ENCODE measurements around the gene MORN1.

DNA sequence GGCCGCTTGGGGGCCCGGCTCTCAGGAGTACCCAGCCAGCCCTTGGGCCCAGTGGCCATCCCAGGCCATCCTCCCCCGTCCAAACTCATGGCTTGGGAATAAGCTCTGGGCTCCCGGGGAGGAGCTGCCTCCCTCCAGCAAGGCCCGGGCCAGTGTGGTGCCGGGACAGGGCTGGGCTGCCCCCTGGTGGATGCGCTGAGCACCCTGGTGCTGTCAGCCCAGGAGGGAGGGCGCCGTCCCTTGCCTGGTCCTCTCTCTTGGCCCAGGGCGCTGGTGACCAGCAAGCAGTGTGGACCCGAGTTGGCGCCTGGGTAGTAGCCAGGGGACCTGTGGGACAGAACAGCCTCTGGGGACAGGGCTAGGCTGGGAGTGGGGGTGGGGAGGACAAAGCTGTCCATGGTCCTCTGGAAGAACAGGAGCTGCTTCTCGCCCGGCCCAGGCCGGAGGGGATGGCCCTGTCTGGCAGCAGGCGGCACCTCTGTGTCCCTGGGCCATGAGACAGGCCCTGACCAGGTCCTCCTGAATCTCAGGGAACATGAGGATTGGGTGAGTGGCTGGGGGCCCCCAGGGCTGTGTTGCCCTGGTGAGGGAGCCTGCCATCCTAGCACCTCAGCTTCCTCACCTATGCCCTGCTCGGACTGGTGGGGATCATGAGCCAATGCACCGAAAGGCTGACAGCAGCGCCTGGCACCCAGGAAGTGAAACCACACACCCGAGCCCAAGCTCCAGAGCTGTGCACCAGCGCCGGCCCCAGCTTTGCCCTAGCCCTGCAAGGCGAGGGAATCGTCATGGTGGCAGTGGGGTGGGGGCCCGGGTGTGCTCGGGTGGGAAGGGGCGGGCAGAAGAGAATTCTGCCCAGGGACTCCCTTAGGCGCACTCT lies 9.4 kb downstream of the MORN1 start:
- TF ChIP-seq CTCF (conservative IDR thresholded peaks at IDR 0.05; ENCODE audit: low read depth, low read length): peak; percentile 97
- peak; percentile 99 for TF ChIP-seq RAD21 (IDR thresholded peaks at IDR 0.05; ENCODE audit: low read length)
- TF ChIP-seq NFE2L2 (IDR thresholded peaks at IDR 0.05; ENCODE audit: low read depth, low read length): no peak
- no peak for TF ChIP-seq POLR2A (IDR thresholded peaks at IDR 0.05; ENCODE audit: low read depth, low read length)
- no peak for TF ChIP-seq MXI1 (IDR thresholded peaks at IDR 0.05; ENCODE audit: borderline replicate concordance, low read depth, low read length)
- TF ChIP-seq FOS (IDR thresholded peaks at IDR 0.05; ENCODE audit: low read depth, low read length): no peak
- no peak for TF ChIP-seq USF2 (IDR thresholded peaks at IDR 0.05; ENCODE audit: low read depth, low read length)
- TF ChIP-seq, protein P1, sequence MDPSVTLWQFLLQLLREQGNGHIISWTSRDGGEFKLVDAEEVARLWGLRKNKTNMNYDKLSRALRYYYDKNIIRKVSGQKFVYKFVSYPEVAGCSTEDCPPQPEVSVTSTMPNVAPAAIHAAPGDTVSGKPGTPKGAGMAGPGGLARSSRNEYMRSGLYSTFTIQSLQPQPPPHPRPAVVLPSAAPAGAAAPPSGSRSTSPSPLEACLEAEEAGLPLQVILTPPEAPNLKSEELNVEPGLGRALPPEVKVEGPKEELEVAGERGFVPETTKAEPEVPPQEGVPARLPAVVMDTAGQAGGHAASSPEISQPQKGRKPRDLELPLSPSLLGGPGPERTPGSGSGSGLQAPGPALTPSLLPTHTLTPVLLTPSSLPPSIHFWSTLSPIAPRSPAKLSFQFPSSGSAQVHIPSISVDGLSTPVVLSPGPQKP (IDR thresholded peaks at IDR 0.05; ENCODE audit: borderline replicate concordance, low read depth, low read length): no peak
- peak; percentile 87 for TF ChIP-seq MAZ (IDR thresholded peaks at IDR 0.05; ENCODE audit: borderline replicate concordance, low read depth, low read length)

All from IMR-90 (cell line).